ENCODE data around the gene KIF1B.

Gene KIF1B

DNA sequence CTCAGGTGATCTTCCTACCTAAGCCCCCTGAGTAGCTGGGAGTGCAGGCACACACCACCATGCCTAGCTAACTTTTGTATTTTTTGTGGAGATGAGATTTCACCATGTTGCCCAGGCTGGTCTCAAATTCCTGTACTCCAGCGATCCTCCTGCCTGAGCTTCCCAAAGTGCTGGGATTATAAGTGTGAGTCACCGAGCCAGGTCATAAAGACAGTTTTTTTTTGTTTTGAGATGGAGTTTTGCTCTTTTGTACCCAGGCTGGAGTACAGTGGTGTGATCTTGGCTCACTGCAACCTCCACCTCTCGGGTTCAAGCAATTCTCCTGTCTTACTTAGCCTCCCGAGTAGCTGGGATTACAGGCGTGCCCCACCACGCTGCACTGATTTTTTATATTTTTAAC lies 42.1 kb downstream of the KIF1B start (continued):
- TF ChIP-seq, protein P1, sequence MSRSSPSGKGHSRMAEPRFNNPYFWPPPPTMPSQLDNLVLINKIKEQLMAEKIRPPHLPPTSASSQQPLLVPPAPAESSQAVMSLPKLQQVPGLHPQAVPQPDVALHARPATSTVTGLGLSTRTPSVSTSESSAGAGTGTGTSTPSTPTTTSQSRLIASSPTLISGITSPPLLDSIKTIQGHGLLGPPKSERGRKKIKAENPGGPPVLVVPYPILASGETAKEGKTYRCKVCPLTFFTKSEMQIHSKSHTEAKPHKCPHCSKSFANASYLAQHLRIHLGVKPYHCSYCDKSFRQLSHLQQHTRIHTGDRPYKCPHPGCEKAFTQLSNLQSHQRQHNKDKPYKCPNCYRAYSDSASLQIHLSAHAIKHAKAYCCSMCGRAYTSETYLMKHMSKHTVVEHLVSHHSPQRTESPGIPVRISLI (tag by site-specific recombination; IDR thresholded peaks at IDR 0.05): peak; percentile 94
- TF ChIP-seq FEZF1 (tag by site-specific recombination; IDR thresholded peaks at IDR 0.05) (0 out of 2 replicates have a peak, but pooled peaks have one; percentile 41), ZNF768 (tag by site-specific recombination; IDR thresholded peaks at IDR 0.05) (no peak), ZNF426 (tag by site-specific recombination; IDR thresholded peaks at IDR 0.05) (no peak), TCF7L2 (IDR thresholded peaks at IDR 0.05; ENCODE audit: borderline replicate concordance, low read depth, low read length) (no peak), ZNF274 (IDR thresholded peaks at IDR 0.05; ENCODE audit: low read length) (no peak), ZNF274 (tag by site-specific recombination; IDR thresholded peaks at IDR 0.05; ENCODE audit: borderline replicate concordance) (no peak), ZNF121 (tag by site-specific recombination; IDR thresholded peaks at IDR 0.05) (no peak), ZNF600 (tag by site-specific recombination; IDR thresholded peaks at IDR 0.05) (peak; percentile 67; the same call in 1 of the 2 replicates)
- TF ChIP-seq, protein P2, sequence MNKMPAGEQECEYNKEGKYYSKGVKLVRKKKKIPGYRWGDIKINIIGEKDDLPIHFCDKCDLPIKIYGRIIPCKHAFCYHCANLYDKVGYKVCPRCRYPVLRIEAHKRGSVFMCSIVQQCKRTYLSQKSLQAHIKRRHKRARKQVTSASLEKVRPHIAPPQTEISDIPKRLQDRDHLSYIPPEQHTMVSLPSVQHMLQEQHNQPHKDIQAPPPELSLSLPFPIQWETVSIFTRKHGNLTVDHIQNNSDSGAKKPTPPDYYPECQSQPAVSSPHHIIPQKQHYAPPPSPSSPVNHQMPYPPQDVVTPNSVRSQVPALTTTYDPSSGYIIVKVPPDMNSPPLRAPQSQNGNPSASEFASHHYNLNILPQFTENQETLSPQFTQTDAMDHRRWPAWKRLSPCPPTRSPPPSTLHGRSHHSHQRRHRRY (tag by site-specific recombination; IDR thresholded peaks at IDR 0.05): no peak
- TF ChIP-seq, protein P3, sequence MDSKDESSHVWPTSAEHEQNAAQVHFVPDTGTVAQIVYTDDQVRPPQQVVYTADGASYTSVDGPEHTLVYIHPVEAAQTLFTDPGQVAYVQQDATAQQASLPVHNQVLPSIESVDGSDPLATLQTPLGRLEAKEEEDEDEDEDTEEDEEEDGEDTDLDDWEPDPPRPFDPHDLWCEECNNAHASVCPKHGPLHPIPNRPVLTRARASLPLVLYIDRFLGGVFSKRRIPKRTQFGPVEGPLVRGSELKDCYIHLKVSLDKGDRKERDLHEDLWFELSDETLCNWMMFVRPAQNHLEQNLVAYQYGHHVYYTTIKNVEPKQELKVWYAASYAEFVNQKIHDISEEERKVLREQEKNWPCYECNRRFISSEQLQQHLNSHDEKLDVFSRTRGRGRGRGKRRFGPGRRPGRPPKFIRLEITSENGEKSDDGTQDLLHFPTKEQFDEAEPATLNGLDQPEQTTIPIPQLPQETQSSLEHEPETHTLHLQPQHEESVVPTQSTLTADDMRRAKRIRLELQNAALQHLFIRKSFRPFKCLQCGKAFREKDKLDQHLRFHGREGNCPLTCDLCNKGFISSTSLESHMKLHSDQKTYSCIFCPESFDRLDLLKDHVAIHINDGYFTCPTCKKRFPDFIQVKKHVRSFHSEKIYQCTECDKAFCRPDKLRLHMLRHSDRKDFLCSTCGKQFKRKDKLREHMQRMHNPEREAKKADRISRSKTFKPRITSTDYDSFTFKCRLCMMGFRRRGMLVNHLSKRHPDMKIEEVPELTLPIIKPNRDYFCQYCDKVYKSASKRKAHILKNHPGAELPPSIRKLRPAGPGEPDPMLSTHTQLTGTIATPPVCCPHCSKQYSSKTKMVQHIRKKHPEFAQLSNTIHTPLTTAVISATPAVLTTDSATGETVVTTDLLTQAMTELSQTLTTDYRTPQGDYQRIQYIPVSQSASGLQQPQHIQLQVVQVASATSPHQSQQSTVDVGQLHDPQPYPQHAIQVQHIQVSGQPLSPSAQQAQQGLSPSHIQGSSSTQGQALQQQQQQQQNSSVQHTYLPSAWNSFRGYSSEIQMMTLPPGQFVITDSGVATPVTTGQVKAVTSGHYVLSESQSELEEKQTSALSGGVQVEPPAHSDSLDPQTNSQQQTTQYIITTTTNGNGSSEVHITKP (tag by site-specific recombination; IDR thresholded peaks at IDR 0.05): 0 out of 2 replicates have a peak, but pooled peaks have one; percentile 15

DNA sequence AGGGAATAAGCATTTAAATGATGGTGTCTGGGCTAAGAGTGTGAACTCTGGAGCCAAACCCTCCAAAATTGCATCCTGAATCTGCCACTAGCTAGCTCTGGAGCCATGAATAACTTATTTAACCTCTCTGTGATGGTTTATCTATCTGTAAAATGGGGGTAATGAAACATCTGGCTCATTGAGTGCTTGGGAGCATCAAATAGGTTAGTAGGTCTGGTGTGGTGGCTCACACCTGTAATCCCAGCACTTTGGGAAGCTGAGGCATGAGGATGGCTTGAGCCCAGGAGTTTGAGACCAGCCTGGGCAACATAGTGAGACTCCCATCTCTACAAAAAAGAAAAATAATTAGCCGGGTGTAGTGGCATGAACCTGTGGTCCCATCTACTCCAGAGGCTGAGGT lies 42.8 kb downstream of the KIF1B start:
- ChIA-PET POLR2A (no interaction called here), CTCF (interaction anchor here (0.6 kb wide), 1 partner anchor 969 kb away, joined by 3 read pairs; no protein-coding TSS in a partner anchor)
- Histone ChIP-seq H3K9me3 (ENCODE audit: control insufficient read depth, insufficient read depth, low read depth, low read length) (no peaks in the 10 kb centered on the region), H3K27ac (ENCODE audit: extremely low read depth, low read depth, low read length) (no peak overlapping the region), H3K36me3 (ENCODE audit: control insufficient read depth in 2 of 2, insufficient read depth in 1 of 2, low read length in 2 of 2) (peaks cover 6 to 19% of the 10 kb centered on the region in 2 experiments; a peak in 2 of 3 replicates), H3K4me1 (ENCODE audit: control insufficient read depth, insufficient read depth, low read length) (no peaks in the 10 kb centered on the region; the same call in 1 of the 2 replicates), H3K4me3 (ENCODE audit: low read depth, low read length) (no peak overlapping the region)
- TF ChIP-seq HOXA7 (CRISPR knock-in tag; IDR thresholded peaks at IDR 0.05; ENCODE audit: borderline replicate concordance) (no peak), ZNF121 (tag by site-specific recombination; IDR thresholded peaks at IDR 0.05) (peak; percentile 82; the same call in 1 of the 2 replicates)

DNA sequence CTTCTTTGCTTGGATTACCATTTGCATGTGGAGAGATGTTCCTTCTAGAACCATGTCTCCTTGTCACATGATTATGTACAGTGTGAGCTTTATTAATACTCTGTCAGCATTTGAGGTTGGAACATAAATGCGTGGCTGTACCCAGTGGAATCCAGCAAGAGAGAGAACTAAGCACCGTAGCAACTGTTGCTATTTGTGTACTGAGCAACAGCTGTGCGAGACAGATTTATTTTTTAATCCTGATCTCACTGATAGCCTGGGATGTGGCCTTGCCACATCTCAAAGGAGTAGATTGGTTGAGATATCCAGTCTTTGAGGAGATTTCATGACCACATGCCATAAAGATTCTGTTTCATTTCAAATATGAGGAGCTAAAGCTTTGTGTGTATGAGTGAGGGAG lies 43.4 kb downstream of the KIF1B start:
- no peak overlapping the region for H3K27ac ChIP-seq (ENCODE audit: extremely low read depth, low read depth, low read length)
- CTCF ChIA-PET: interaction anchor here (1.3 kb wide), 1 partner anchor 44 kb away, joined by 5 read pairs; no protein-coding TSS in a partner anchor

More for the DNA sequence above, 43.4 kb downstream of the KIF1B start:
- no peak overlapping the region for H3K4me3 ChIP-seq (ENCODE audit: low read depth, low read length)
- POLR2A ChIA-PET: no interaction called here
- peaks cover 6 to 25% of the 10 kb centered on the region in 2 experiments for H3K36me3 ChIP-seq (ENCODE audit: control insufficient read depth in 2 of 2, insufficient read depth in 1 of 2, low read length in 2 of 2)
- TF ChIP-seq ZNF214 (tag by site-specific recombination; IDR thresholded peaks at IDR 0.05; ENCODE audit: borderline replicate concordance): no peak
- peak; percentile 11; the same call in 1 of the 2 replicates for TF ChIP-seq ZEB2 (tag by site-specific recombination; IDR thresholded peaks at IDR 0.05)
- TF ChIP-seq ZNF530 (tag by site-specific recombination; IDR thresholded peaks at IDR 0.05; ENCODE audit: low read depth): no peak
- TF ChIP-seq ZNF366 (tag by site-specific recombination; conservative IDR thresholded peaks at IDR 0.05): 0 out of 2 replicates have a peak, but pooled peaks have one; percentile 17
- TF ChIP-seq ZNF311 (tag by site-specific recombination; IDR thresholded peaks at IDR 0.05; ENCODE audit: borderline replicate concordance): no peak
- TF ChIP-seq ZFHX2 (tag by site-specific recombination; conservative IDR thresholded peaks at IDR 0.05): no peak
- no peak for TF ChIP-seq ZSCAN30 (tag by site-specific recombination; IDR thresholded peaks at IDR 0.05)
- TF ChIP-seq ZNF670 (tag by site-specific recombination; IDR thresholded peaks at IDR 0.05; ENCODE audit: low read depth): no peak
- peak; percentile 94 for TF ChIP-seq SCRT2 (tag by site-specific recombination; IDR thresholded peaks at IDR 0.05)
- TF ChIP-seq ZFP37 (tag by site-specific recombination; IDR thresholded peaks at IDR 0.05): no peak
- TF ChIP-seq, protein P4, sequence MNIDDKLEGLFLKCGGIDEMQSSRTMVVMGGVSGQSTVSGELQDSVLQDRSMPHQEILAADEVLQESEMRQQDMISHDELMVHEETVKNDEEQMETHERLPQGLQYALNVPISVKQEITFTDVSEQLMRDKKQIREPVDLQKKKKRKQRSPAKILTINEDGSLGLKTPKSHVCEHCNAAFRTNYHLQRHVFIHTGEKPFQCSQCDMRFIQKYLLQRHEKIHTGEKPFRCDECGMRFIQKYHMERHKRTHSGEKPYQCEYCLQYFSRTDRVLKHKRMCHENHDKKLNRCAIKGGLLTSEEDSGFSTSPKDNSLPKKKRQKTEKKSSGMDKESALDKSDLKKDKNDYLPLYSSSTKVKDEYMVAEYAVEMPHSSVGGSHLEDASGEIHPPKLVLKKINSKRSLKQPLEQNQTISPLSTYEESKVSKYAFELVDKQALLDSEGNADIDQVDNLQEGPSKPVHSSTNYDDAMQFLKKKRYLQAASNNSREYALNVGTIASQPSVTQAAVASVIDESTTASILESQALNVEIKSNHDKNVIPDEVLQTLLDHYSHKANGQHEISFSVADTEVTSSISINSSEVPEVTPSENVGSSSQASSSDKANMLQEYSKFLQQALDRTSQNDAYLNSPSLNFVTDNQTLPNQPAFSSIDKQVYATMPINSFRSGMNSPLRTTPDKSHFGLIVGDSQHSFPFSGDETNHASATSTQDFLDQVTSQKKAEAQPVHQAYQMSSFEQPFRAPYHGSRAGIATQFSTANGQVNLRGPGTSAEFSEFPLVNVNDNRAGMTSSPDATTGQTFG (tag by site-specific recombination; IDR thresholded peaks at IDR 0.05; ENCODE audit: borderline replicate concordance): no peak
- peak; percentile 84 for TF ChIP-seq SCRT1 (tag by site-specific recombination; IDR thresholded peaks at IDR 0.05; ENCODE audit: borderline replicate concordance)
- H3K4me1 ChIP-seq (ENCODE audit: control insufficient read depth, insufficient read depth, low read length): no peaks in the 10 kb centered on the region; the same call in 1 of the 2 replicates
- H3K9me3 ChIP-seq (ENCODE audit: control insufficient read depth, insufficient read depth, low read depth, low read length): no peaks in the 10 kb centered on the region
